ENCODE measurements around the gene LRP1B.
"Not testable (repeated sequence)": the region's sequence is repeated elsewhere in the genome, so short reads cannot be mapped to it uniquely, and the experiment has no call there.

LRP1B gene

DNA sequence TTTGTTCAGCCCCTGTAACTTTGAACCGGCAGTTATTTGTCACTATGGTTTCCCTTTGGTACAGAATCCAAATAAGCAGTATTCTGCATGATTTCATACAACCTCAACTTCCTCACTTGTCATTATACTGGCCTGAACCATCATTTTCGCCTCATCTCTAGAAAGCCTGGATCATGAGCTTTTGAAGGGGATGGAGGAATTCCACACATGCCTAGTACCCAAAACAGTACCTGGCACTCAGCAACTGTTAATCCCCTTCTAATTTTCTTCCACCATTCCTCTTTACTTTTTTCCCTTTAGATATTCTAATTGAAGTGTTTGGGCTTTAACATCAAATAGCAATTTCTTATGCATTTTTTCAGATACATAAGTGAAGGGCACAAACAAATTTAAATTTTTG, 1776.3 kb downstream of the LRP1B start:
- no peak for DNase-seq

DNA sequence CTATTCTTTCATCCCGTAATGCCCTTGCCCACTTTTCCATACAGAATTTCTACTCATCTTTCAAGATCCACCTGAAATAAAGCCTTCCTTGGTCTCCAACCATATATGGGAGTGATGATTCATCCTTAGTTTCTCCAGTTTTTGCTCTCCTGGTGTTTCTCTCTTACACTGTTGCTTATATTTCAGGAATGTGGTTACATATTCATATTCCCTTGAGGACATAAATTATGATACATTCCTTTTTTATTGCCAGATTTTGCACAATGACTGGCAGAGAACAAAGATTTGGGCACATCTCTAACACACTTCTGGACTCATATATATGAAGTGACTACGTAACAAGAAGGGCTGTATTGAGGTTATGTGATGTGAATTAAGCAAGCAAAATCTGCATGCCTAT, 1777.3 kb downstream of the LRP1B start:
- DNase-seq, result no peak

DNA sequence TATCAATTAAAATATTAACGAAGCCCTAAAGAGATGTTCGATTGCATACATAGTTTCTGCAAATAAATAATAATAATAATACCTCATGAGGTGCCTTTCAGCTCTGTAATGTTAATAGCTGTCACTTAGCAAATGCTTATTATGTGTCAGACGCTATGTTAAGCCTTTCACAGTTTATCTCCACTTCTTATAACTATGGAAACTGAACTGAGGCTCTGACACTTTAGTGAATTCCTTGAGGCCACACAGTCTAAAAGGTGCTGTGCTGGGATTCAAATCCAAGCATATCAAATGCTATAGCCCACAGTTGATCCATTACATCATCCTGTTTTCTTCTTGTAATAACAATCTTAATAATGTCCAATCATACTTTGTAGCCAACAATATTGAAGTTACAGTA, 1779.1 kb downstream of the LRP1B start:
- no peak for DNase-seq

DNA sequence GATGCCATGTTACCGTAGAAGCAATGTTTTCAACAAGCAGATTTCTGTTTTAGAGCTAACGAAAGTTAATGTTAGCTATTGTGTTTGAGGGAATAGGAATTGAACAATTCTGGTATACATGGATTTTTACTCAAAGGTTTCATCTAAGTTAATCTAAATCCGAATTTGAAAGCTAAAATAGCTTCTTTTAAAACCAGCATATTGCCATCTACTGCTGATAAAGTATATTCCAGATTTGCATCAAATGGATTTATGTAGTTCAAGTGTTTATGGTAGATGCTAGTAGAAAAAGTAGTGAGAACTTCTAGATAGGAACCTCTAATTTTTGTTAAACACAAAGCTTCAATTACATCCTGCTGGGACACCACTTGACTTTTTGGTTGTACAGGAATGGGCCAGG, 1781.1 kb downstream of the LRP1B start:
- no peak for DNase-seq

DNA sequence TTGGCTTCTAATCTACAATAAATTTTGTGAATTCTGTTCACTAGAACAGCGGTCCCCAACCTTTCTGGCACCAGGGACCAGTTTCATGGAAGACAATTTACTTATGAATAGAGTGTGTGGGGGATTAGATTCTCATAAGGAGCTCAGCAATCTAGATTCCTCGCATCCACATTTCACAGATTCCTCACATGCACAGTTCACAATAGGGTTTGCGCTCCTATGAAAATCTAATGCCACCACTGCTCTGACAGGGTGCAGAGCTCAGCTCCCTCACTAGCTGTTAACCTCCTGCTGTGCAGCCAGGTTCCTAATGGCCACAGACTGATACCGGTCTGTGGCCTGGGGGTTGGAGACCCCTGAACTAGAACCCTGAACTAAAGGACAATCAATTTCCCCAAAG, 1782.0 kb downstream of the LRP1B start:
- DNase-seq, result no peak

DNA sequence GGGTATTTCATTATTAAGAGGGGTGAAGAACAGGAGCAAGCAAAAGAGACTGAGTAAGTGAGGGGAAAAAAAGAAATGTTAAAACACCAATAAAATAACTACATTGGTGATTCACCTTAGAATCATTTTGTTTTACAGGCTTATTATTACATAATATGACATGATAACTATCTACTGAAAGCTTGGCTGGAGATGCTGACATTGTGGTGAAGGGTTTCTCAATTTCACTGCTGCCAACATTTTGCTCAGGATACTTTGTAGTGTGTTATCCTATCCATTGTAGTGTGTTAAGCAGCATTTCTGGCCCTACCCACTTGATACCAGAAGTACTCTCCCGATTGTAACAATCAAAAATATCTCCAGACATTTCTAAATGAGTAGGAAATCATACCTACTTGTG, 1786.0 kb downstream of the LRP1B start:
- DNase-seq, result no peak

DNA sequence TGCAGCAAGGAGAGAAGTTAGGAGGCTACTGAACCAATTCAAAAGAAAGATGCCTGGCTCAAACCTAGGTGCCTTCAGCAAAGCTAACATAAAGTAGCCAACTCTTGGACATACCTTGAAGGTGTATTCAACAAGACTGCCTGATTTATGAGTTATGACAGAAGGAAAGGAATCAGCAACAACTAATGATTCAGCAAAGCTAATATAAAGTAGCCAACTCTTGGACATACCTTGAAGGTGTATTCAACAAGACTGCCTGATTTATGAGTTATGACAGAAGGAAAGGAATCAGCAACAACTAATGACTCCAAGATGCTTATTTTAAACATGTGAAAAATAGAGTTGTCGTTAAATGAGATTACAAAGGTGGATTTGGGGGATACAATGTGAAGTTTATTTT, 1786.5 kb downstream of the LRP1B start:
- not testable (repeated sequence) for DNase-seq

DNA sequence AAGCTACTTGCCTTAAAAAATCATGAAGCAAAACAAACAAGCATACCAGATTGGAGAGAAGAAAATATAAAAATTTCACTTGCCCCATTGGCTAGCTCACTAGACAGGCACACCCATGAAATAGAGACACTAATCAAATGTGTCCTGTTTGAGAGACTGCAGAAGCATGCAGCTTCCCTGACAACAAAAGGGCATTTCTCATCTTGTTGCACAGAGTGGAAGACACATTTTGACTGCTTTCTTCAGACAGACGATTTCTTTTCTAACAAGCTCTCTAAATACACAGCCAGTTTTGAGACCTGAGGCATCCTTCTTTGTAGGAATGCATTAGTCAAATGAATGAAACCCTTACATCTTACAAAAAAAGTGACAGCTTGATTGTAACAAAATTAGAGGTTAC, 1792.0 kb downstream of the LRP1B start:
- no peak for DNase-seq

DNA sequence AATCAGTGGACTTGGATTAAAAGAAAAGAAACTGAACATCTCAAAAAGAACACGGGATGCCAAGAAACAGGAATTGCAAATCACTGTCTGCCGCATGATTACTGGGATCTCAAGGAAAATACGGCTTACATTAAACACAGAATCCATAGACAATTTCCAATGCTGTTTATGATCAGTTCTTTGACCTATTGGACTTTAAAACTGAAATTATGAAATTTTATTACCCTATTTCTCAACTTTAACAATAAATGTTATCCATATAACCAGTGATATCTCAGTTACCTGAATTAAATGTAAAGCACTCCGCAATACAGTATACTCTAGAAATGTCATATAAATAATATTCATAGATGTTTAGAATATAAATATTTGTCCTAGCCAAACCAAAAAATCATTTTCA, 1793.8 kb downstream of the LRP1B start:
- no peak for DNase-seq

DNA sequence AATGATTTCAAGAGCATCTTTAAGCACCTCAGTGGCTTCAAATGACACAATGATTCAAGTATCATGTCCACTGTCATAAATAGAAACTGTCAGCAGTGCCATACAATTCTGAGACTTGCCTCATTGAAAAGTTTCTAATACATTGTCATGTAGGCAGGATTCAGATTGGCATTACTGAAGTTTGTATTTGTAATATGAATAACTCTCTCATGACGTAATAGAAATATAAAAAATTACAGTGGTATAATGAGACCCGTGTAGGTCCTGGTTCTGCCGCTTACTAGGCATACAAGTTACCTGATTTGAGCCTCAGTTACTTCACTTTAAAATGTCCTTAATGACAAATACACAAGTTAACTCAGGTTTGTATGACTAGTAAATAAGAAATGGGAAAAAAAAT, 1814.5 kb downstream of the LRP1B start:
- no peak for DNase-seq

DNA sequence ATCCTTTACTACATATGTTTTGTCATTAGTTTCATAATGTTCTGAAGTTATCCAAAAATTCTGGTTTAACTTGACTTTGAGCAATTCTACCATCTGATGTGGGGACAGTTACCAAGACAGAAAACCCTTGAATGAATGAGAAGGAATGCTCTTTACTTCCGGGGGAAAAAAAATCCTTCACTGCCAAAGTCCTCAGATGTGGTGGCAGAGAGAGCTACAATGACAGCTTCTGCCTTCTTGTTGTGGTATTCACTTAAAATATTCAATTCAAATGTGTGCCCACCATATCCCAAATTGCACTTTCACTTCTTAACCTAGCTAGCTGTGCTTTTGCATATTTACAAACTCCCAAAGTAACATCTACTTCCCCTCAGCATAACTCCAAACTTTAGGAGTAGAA, 1818.9 kb downstream of the LRP1B start:
- DNase-seq, result no peak

DNA sequence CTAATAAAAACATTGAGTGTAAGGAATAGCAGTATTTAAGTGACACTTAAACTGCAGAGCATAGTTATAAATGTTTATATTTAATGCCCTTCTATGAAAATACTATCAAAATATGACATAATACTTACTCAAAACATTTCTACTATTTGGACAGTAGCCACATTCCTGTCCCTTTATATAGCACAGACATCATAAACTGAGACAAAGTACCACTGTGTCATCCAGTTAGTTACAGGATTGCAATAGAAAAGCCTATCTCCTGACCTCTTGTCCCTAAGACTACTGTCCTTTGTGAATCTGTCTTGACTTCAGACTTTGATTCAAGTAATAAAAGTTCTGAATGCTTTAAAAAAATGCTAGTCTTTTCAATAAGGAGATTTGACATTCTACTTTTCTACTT, 1822.1 kb downstream of the LRP1B start:
- no peak for DNase-seq

DNA sequence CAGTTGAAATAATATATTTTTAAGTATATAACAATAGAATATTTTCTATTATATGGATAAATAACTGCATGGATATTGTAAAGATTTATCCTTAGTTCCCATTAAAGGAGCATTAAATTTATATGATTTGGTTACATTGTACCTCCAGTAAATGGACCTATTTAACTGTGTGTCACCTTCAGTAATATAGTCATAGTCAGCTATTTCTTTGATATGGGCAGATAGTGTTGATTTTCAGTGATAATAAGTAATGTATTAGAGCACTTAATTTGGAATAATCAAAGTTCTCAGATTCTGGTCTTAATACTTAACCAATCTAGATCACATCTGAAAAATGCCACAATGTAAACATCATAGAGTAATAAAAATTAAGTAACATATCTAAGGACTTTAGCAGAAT, 1823.3 kb downstream of the LRP1B start:
- DNase-seq, result no peak

DNA sequence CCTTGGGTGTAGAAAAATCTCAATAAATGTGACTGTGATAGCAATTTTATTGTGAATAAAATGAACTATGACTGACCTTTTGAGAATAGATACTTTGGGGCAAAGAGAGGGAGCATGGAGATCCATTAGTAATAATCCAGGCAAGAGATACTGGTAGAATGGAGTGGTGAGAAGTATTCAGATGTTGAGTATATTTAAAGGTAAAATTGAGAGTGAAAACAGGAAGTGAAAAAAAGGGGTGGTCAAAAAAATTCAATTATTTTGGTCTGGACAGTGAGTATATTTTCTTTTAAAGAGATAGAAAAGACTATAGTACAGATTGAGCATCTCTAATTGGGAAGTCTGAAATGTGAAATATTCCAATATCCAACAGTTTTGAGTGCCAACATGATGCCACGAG, 1835.0 kb downstream of the LRP1B start:
- DNase-seq, result no peak

DNA sequence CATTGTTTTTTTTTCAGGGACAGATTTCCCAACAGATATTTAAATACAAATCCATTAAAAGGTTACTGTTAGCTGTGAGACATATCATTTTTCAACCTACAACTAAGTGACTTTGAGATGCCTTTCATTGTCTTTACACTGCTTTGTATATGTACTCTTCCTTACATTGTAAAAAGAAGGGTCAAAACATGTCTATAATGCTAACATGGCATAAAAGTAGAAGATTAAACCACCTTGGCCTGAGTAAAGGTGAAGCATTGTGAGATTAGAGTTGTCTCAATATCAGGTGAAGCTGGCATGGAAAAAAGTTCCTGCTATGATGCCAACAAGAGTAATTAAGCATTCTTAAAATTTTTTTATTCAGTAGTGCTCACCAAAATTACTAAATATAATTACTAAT, 1842.1 kb downstream of the LRP1B start:
- no peak for DNase-seq

DNA sequence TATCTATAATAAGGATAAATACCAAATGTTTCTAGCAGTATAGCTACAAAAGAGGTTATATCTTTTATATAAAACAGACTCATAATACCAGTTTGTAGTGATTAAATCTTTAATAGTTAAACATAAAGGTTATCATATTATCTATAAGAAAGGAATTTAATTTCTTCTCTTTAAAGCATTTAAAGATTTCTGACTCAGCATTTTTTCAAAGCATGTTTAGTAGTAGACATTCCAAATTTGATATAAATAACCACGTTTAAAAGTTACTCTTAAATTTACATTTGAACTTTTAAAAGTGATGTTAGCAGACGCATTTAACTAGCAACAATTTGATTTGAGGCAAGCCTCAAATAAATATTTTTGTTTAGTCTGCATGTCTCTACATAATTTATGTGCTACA, 1842.6 kb downstream of the LRP1B start:
- no peak for DNase-seq

DNA sequence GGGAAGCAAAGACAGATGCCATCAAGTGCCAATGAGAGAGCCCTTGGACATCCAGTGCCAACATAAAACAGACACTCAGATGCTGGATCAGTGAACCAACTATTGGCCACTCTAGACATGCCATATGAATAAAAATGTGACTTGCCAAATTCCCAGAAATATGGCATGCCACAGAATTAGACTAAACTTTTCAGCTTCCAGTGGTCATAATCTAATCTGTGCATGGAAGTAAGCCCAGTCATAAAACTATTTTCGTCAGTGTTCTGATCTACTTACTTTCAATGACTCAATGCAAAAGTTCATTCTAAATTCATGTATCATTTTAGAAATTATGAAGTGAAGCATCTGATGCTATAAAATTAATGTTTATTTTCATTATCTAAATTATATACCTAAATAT, 1844.4 kb downstream of the LRP1B start:
- DNase-seq, result no peak

DNA sequence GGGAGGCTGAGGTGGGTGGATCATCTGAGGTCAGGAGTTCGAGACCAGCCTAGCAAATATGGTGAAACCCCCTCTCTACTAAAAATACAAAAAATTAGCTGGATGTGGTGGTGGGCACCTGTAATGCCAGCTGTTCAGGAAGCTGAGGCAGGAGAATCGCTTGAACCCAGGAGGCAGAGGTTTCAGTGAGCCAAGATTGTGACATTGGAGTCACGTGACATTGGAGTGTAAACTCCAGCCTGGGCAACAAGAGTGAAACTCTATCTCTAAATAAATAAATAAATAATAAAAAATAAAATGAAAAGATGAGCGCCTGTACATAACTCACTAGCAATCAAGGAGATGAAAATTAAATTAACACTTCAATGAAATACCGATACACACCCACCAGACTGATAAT, 1853.5 kb downstream of the LRP1B start:
- not testable (repeated sequence) for DNase-seq

DNA sequence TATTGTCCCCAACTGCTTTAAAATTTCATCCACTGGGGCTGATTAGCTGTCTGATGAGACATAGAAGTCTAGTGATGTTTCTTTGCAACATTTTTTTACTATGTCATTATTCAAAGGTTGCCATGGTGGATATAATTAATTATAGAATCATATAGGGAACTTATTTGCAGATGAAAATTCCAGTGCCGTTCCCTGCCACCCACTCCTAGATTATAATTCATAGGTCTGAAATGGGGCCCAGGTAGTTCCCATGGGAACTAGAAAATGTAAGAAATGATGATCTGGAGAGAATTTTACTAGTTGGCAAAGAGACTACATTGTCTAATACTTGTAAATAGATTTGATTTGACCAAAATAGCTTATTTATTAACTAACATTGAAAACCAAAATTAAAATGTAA, 1854.2 kb downstream of the LRP1B start:
- no peak for DNase-seq

DNA sequence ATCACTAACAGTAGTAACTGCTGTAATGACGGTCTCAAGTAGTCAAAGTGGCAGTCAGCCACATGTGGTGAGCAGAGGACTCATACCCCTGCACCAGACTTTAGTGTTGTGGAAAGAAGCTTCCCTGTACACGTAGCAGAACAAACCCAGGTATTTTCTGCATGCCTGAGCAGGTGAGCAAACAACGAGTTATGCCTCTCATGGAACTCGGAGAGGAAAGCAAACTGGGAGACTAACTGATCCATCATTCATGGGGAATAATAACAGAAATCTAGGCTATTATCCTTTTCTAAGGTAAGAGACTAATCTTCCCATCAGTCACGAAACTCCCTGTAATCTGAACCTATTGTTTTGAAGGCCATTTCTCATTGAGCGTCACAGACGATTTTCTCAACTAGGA, 1855.4 kb downstream of the LRP1B start:
- no peak for DNase-seq

DNA sequence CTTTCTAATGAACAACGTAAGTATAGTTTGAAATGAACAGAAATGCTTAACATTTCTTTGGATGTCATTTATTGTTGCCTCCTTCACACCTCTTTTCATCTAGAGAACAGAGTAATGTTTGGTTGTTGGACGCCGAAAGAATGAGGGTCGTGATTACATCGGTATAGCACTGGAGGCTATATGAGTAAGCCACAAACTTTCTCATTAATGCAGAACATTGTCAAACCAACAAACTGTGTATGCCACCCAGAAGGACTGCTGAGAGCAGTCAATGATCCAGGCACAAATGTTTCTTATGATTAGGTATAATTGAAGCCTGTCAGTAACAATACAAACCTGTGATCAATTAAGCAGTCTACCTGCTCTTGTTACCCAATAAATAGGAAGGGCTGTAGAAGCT, 1855.9 kb downstream of the LRP1B start:
- DNase-seq, result no peak

DNA sequence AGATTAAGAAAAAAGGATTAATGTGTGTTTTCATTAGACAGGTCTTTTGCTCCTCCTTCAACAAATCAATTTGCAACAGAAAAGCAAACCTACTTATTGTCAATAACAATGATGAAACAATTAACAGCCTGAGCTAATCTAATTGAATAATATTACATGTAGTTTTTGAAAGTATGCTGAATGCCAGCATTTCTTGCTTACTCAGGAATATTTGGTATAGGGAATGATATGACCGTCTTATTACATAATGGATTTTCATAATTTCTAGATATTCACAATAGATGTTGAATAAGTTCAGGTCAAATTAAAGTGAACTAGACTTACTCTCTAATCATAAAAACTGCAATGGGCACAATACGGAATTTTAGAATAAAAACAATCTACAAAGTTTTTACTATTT, 1856.9 kb downstream of the LRP1B start:
- DNase-seq, result no peak

DNA sequence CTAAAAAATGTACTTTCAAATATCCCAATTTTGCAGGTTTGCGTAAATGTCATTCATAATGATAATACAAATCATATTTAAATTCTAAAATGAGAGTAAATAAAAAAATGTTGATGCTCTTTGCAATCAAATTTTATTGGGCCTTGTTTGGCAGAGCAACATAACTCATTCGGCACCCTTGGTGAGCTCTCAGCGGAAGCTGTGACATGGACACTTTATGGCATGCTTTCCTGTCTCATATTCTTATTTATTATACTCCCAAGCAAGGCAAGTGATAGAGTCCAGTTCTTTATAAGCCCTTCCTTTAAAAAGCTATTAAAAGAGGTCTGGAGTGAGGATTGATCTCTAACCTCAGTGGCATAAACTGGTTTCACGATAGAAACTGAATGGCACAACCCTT, 1857.4 kb downstream of the LRP1B start:
- DNase-seq, result no peak

DNA sequence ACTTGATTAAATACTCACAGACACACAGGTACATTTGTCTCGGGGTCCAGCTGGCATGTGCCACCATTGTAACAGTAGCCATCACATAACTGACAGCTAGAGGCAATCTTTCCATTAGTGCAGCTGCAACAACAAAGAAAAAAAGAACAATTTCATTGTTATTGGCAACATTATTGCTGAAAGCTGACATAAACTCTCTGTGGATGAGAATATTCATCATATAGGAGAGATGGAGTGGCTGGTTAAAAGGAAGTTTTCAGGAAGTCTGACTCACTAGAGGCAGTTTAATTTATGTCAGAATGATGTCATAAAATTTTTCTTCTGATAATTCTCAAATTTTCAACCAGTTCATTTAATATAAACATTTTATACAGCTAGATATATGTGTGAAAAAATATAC, 1860.6 kb downstream of the LRP1B start:
- DNase-seq, result no peak

DNA sequence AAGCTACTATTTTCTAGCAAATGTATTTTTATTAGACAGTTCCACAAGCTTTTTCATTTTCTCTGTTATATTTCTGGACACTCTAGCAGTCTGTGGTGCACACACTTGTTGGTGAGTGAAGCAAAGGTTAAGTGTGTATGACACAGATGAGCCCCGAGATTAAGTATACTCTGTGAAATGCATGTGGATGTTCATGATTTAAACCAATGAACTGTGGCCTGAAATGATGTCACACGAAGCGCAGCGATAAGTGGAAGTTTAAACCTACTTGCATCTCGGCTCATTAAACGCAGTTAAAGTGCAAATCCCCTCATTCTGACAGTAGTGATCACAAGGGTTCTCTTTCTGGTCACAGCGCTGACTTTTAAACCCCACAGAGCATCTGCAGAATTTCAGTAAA, 1861.8 kb downstream of the LRP1B start:
- DNase-seq, result no peak

DNA sequence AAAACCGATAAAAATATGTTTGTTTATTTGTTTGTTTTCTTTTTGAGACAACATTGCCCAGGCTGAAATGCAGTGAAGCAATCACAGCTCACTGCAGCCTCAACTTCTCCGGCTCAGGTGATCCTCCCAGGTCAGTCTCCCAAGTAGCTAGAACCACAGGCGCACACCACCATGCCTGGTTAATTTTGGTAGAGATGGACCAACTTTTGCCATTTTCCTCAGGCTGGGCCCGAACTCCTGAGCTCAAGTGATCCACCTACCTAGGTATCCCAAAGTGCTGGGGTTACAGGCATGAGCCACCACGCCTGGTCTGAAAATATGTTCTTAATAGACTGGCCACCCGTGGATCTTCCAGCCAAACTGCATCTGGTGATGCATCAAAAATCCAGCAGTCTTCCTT, 1867.9 kb downstream of the LRP1B start:
- no peak for DNase-seq

Data from GF-D8 (cell line).